GM18909 (cell line): ENCODE measurements around the gene EFCAB5.
A peak's percentile ranks its signal among the peaks of the same experiment; 100 is the strongest.
"Not testable (repeated sequence)": the region's sequence is repeated elsewhere in the genome, so short reads cannot be mapped to it uniquely, and the experiment has no call there.

ENCODE experiments used
- ATAC-seq: cut with Tn5 transposase; IDR thresholded peaks from one replicate; pipeline ENCODE4 v1.9.1; 2021; ENCODE audit warnings: mild to moderate bottlenecking; ENCODE audit not compliant: unreplicated experiment, poor library complexity

EFCAB5 gene

DNA sequence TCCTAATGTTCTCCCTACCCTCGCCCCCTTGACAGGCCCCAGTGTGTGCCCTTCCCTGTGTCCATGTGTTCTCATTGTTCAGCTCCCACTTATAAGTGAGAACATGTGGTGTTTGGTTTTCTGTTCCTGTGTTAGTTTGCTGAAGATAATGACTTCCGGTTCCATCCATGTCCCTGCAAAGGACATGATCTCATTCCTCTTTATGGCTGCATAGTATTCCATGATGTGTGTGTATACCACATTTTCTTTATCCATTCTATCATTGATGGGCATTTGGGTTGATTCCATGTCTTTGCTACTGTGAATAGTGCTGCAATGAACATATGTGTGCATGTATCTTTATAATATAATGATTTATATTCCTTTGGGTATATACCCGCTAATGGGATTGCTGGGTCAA lies 146.0 kb downstream of the EFCAB5 start:
- ATAC-seq: not testable (repeated sequence)

- no peak for ATAC-seq
Measured at GRCh38 chr17:30091121-30091670, 149.8 kb downstream of the EFCAB5 start.

DNA sequence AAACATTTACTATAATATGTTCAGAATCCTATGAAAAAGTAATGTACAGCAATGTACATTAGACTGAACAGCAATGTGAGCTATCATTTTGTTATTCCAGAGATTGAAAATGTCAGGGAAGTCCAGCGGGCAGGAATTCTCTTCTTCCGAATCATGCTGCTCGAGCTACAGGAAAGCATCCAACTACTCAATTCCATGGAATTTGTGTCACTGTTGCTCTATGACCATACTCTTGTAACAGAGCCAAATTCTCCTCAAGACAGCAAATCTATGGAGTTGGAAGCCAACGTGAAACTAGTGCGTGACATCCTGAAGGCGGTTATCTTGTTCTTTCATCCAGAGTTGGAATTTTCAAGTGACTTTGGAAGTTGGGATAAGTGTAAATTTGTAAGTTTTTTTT lies 150.3 kb downstream of the EFCAB5 start:
- no peak for ATAC-seq

GRCh38 chr17:30092886-30093285 lies 151.5 kb downstream of the EFCAB5 start:
- no peak for ATAC-seq

DNA sequence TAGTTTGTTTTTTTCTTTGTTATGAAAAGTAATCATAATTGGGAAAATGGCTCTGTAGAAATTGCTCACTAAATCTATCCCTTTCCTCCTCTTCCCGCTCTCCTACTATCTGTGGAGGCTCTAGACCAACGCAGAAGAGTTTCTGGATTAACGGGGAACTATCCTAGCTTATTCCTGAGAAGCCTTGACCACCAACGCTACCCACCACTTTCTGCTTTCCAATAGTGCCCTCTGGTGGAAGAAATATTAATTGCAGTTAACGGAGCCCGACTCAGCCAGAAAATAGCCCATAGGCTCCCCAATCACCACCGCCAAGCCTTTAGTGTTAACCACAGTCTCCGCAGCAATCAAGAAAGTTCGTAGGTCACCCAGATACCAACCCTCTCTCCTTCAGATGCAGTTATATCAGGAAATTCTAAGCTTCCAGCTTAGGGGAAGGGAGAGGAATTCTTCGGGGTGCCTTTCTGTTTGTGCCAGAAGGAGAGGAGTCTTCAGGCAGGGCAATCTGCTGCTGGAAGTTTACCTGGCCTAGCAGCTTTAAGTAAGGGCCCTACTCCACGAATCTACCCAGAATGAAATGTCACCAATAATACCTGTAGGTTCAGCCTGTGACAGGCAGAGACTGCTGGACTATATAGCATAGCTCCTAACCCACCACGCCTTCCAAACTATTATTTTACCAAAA lies 152.2 kb downstream of the EFCAB5 start:
- no peak for ATAC-seq

GRCh38 chr17:30095507-30096244 lies 154.2 kb downstream of the EFCAB5 start:
- no peak for ATAC-seq

- no peak for ATAC-seq
Measured at GRCh38 chr17:30101686-30102390, 160.4 kb downstream of the EFCAB5 start.

DNA sequence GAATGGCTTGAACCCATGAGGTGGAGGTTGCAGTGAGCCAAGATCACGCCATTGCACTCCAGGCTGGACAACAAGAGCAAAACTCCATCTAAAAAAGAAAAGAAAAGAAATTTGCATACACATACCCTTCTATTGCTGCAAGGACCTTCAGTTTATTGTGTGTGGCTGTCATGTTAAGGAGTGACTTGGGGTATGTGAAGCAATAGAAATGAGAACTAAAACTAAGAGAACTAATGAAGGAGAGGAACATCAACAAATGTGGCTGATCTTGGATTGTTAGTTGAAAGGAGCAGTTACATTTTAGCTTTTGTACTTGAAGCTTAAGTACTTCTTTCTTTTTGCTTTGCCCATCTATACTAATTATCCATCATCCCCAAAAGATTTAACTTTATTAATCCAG lies 162.5 kb downstream of the EFCAB5 start:
- no peak for ATAC-seq

- peak; percentile 67 for ATAC-seq
Measured at GRCh38 chr17:30104575-30105339, 163.3 kb downstream of the EFCAB5 start.

DNA sequence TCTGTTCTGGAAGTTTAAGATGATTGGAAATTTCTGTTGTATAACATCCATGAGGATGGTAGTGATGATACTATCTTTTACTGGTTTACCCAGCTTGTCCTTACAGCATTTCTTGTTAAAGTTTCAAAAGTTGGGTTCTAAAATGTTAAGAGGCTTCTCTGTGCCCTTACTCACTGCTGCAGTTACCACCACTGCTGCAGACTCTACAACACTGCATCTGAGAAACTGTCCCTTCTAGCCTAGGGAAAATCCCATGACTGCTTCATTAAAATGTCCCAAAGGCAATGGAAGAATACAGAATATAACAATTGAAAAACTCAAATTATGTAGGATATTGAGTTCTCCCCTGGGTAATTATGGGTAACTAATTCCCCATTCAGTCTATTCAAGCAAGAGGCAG lies 171.4 kb downstream of the EFCAB5 start:
- ATAC-seq: no peak

GRCh38 chr17:30113213-30113612 lies 171.8 kb downstream of the EFCAB5 start:
- ATAC-seq: no peak

DNA sequence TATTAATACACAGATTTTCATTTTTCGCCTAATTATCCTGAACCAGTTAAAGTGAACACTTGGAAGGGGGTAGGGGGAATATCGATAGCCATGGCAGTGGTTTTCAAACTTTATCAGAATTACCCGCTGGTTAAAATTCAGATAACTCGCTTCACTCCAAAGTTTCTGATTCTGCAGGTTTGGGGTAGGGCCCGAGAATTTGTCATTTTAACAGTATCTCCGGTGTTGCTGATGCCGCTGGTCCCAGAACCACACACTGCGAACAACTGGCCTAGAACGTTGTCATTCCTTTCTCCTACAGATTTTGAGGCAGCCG lies 174.9 kb downstream of the EFCAB5 start:
- no peak for ATAC-seq

- ATAC-seq: peak; percentile 80
Measured at GRCh38 chr17:30116661-30117551, 175.5 kb downstream of the EFCAB5 start, which contains the start of gene NSRP1. Gene NSRP1 (plus strand): TSS chr17:30116816. CDS start chr17:30116844, 28 bp downstream.

DNA sequence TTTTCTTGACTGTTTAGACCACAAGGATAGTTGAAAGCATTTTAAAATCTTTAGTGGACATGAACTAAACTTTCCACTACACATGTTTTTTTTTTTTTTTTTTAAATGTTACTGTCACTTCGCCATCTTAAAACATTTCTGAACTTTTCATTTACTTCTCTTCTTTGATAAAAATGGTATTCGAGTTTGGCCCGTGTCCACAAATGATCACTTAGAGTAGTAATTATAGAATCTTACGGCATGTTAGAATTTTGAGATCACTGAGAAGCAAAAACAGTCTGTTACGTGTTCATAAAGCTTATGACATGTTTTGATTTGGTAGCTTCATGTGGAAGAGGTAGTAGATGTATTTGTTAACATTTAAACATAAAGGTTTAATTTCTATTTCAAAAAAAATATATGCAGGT lies 176.2 kb downstream of the EFCAB5 start:
- no peak for ATAC-seq

GRCh38 chr17:30118635-30119034 lies 177.2 kb downstream of the EFCAB5 start:
- ATAC-seq: not testable (repeated sequence)

DNA sequence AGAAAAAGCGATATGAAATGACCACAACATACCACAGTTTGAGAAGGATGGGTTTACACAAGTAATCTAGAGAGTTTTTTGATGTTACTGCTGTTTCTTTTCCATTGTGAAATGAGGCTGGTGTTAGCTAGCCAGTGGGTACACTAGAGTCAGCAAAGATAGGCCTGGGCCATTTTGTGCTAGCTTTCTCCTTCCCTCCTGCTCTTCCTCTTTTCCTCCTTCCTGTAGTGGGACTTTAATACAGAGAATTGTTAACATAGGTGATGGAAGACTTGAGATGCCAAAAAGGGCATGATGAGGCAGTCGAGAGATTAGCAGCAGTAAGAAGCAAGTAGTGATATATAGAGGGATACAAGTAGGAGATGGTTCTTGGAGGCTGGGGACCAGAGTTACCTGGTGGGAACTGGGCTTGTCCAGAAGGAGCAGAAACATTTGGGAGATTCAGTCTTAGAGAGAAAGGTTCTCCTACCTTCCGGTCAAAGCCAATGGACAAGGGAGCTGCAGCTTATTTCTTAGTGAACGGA lies 182.9 kb downstream of the EFCAB5 start:
- no peak for ATAC-seq

DNA sequence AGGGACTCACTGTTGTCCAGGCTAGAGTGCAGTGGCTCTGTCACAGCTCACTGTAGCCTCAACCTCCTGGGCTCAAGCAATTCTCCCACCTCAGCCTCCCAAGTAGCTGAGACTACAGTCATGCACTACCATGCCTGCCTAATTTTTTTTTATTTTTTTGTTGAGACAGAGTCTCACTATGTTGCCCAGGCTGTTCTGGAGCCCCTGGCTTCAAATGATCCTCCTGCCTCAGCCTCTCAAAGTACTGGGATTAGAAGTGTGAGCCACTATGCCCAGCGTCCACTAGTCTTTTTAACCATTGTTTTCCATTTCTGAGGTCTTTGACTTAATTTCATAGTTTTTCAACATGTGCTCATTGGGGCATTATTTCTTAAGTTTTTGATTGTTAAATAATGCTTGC lies 188.7 kb downstream of the EFCAB5 start:
- ATAC-seq: no peak

GRCh38 chr17:30132615-30133014 lies 191.2 kb downstream of the EFCAB5 start:
- no peak for ATAC-seq

GRCh38 chr17:30133197-30133596 lies 191.8 kb downstream of the EFCAB5 start:
- ATAC-seq: no peak
